ENCODE measurements around the gene LMO3.

The LMO3 gene

GRCh38 chr12:16600525-16600924 is 5.4 kb downstream of the LMO3 start:
- no peak for DNase-seq (ENCODE audit: low read depth)

DNA sequence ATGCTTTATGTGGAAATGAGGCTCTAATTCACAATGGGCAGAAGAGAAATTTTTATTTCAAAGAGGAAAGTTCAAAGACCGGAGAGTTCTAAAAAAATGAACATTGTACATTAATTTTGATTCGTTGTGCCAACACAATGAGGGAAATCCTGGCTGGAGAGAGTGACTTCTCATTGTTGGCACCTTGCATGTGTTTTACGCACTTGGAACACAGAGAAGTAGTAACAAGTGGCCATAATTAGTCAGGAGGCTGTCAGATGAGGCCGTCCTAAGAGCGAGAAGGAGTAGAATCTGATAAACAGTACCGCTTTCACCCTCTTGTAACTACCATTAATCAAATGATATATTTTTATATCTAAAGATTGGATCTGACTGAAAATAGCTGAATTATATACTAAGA is 6.9 kb downstream of the LMO3 start:
- no peak for DNase-seq (ENCODE audit: low read depth)

DNA sequence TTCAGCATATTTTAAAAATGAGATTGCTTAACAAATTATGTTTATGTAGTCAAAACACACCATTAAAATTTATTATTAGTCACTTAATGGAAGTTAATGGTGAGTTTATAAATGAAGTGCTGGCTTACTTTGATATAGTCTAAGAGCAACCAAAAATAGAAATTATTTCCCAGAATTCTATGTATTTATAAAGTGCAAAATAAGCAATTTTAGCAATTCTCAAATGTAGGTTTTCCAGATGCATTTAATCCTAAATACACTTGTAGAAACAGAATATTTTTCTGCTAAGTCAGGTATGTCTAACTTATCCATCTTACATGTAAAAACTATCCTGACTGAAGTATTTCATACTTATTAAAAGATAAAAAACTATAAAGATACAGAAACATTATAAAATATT is 11.2 kb downstream of the LMO3 start:
- DNase-seq (ENCODE audit: low read depth), result no peak

DNA sequence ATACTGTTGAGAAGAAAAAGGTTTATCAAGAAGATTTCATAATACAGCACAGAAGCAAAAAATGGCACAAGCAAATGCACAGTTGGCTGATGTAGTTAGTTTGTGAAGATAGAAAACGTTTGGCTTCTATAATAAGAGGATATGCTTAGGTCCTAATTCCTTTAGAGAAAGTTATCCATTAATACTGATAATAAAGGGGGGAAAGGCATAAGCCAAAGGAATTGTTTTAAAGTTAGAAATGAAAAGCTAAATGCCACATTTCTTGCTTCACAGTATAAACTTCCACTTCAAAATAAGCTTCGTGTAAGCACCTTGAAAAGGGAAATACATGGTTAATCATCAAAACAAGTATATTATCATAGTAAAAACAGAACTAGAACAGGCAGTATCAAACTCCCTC is 12.4 kb downstream of the LMO3 start:
- DNase-seq (ENCODE audit: low read depth), result no peak

DNA sequence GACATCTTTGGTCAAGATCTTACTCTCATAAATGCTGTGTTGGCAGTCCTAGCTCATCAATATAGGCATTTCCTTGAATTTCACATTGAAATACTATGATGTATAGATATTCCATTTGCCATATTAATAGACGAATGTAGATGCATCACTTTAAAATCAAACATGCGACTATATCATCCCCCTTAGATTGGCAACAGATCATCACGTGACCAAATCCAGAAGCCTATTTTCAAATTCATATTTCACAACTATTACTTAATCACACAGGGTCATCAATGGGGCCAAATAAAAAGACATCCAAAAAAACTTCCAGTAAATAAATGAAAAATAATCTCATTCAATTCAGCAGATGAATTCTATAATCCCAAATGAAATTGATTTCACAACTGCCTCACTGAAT is 15.3 kb downstream of the LMO3 start:
- DNase-seq (ENCODE audit: low read depth), result no peak

GRCh38 chr12:16588812-16589211 is 17.1 kb downstream of the LMO3 start:
- DNase-seq (ENCODE audit: low read depth), result no peak

DNA sequence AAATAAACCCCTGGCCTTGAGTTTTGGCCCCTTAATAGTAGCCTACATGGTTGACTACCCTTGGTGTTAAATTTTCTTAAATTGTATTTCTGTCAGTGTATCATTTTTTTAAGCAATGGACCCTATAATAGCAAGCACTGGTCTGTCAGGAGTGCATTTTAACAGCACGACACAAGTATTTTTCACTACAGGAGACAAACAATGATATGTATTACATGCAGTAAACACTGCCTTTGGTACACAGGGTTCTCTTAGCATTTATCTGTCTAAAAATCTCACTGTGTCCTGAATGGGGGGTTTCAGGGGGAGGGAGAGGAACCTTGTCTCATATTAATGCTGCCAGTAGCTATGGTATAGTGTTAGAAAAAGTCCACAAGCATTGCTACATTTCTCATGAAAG is 18.4 kb downstream of the LMO3 start:
- no peak for DNase-seq (ENCODE audit: low read depth)

DNA sequence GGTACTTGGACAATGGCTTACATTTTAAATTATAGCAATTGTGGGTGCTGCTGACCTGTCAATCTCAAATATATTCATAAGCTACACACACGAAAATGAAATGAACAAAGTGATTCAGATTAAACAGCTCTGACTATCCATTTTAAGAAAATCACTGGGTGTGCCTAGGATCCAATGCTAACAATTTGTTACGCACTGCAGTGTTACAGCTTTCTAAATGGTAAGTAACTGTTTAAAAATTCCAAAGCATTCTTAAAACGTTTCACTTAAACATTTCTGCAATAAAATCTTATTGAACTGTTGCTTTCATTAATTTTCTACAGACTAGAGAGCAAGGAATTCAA is 18.9 kb downstream of the LMO3 start:
- no peak for DNase-seq (ENCODE audit: low read depth)

DNA sequence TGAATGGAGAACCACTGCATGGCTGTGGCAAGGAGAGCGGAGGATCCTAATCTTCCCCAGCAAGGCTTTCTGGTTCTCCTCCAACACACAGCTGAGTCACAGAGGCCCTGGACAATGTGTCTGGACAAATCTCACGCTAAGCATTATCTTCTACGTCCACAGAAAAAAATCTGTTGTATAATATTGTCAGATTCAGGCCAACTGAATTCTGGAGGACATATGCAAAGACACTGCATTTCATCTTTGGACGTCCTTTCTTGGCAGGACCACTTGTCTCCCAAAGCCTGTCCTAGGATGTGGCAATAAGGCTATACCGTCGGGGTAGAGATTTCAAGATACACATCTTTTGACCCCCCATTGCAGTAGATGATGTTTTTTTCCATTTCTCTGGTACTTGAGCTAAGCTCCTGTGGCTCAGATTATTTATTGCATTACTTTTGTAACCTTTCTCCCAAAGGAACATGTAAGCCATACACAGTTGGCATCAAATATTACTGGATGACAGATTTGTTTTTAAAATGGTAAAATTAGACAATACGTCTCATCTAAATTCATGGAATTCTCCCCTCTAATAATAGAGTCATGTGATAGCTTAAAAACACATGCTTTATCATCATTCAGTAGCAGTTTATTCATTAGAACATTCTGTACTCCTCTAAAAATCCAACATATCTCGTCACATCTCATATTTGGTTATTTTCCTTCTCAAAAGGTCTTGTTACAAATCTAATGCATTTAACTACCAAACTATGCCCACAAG is 19.4 kb downstream of the LMO3 start:
- no peak for DNase-seq (ENCODE audit: low read depth)

DNA sequence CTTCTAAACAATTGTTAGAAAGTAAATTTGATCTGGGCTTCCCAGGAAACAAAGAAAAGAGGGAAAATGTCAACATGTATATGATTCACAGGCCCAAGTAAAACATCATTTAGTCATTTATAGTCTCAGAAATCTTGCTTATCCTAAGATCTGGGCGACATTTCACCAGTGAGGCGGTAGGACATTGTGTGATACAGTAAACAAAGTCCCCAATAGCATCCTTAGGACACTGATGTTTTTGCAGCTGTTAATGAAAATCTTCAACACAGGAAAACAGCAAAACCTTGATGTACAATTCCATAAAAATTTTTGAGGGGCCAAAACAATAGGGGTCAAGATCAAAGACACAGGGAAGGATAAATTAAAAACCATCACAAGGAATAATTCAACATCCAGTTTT is 20.2 kb downstream of the LMO3 start:
- no peak for DNase-seq (ENCODE audit: low read depth)

- DNase-seq (ENCODE audit: low read depth), result no peak
Measured at GRCh38 chr12:16583969-16584745, 21.8 kb downstream of the LMO3 start.

DNA sequence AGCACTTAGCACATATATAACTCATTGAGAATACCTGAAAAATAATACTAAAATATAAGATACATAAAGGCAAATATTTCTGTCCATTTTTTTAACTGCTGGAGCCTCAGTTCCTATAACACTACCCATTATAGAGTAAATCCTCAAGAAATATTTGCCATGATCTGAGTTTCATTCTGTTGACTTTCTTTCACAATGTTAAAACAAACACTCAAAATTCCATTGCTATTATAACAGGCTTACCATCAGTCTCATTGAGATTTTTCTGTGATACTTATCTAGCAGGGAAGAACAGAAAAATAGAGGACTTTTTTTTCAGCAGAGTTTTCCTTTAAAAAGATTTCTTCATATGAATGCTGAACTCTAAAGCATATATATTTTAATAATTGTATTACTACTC is 24.5 kb downstream of the LMO3 start:
- DNase-seq (ENCODE audit: low read depth), result no peak

- DNase-seq (ENCODE audit: low read depth), result no peak
Measured at GRCh38 chr12:16579041-16579440, 26.9 kb downstream of the LMO3 start.

DNA sequence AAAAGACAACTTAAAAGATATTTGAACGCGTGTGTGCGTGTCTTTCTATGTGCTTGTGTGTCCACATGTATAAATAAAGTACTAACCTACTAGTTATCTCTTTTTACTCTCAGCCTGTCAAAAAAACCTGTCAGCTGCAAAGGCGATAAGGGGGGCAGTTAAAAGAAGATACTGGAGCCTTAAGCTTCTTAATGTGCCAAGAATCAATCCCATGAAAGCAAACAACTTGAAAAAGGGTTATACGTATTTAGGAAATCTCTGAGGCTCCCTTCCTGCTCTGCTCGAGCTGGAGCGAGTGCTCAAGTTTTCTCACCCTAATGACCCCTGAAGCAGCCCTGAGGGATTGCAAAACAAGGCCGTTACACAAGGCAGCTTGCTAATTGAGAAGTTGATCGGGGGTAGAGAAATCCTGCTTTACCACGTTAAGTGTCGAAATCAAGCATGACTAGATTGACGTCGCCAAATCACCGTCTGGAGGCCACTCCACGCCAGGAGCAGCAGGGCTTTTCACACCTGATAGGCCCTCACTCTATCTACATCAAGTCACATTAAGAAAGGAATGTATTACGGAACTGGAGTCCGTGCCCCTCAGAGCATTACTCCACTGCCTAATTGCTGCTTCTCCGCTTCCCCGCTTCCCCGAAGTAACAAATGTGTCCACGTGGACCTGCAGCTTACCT is 32.4 kb downstream of the LMO3 start:
- no peak for DNase-seq (ENCODE audit: low read depth)

DNA sequence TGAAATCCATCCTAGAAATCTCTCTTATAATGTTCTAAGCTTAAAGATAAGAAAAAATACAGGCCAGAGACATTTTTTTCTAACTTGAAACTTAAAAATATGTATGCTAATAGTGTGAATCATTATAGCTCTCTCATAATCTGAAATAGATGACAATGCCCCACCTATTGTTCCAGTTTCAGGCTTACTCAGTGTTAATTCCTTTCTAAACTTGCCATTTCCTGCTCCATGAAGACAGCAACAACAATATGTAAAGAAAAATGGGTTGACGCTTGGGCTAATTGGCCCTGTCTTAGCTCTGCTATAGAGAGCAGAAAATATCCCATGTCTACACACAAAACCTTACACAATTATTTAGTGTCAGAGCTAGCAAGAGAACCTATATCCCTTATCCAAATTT is 37.1 kb downstream of the LMO3 start:
- no peak for DNase-seq (ENCODE audit: low read depth)

DNA sequence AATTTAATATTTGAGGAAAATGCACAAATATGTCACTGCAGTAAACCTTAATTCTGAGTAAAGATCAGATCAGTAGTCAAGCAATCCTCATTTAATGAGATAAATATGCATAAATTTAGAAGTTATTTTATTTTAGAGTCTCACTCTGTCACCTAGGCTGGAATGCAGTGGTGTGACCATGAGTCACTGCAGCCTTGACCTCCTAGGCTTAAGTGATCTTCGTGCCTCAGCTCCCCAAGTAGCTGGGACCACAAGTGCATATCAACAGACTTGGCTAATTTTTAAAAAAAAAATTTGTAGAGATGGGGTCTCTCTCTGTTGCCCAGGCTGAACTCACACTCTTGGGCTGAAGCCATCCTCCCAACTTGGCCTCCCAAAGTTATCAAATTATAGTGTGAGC is 41.3 kb downstream of the LMO3 start:
- DNase-seq (ENCODE audit: low read depth), result no peak

- DNase-seq (ENCODE audit: low read depth), result no peak
Measured at GRCh38 chr12:16563504-16563903, 42.5 kb downstream of the LMO3 start.

- DNase-seq (ENCODE audit: low read depth), result no peak
Measured at GRCh38 chr12:16562921-16563320, 43.0 kb downstream of the LMO3 start.

DNA sequence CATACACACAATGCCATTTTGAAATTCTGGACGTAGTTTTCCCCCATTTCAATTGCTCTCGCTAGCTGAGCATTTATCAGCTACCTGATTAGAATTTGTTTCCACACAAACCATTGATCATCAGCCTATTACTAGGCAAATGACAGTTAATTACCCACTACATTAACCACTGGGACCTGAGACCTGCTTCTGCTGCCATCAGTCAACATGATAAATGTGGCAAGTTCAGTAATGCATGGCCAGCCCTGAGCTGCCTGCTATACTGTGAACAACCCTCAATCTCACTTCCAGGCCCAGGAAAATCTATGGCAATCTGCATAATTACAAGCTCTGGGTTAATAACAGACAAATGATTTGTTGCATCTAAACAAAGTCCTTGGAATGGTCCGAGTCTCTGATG is 43.5 kb downstream of the LMO3 start:
- DNase-seq (ENCODE audit: low read depth), result no peak

DNA sequence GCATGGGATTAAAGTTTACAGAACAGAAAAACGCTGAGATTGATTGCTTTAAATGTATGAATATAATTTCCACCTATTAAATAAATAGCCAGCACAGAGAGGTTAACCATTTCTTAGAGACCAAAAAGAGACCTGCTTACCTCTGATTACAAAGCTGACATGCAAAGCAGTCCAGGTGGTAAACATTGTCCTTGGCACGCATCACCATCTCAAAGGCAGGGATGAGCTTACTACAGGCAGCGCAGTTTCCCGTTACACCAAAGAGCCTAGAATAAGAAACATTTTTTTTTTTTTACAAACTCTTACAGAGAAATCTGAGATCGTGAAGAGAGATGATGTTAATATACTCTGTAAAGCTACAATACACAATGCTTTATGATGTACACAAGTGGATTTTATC is 45.7 kb downstream of the LMO3 start:
- no peak for DNase-seq (ENCODE audit: low read depth)

GRCh38 chr12:16555630-16556029 is 50.3 kb downstream of the LMO3 start:
- no peak for DNase-seq (ENCODE audit: low read depth)

DNA sequence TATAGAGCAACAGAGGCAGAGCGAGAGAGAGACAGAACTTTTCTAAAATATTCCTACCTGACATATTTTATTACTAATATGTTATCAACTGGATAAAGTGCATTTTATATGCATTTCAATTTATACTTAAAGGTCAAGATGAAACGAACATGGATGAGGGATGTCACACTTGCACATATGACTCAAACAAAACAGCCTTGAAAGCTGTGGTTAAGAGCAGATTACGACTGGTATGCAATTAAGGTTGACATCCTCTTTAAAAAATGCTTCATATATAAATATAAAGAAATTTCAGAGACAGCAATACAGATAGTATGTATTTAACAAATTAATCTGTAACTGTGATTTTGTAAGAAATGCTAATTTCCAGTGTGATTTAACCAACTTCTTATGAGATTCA is 52.5 kb downstream of the LMO3 start:
- no peak for DNase-seq (ENCODE audit: low read depth)

DNA sequence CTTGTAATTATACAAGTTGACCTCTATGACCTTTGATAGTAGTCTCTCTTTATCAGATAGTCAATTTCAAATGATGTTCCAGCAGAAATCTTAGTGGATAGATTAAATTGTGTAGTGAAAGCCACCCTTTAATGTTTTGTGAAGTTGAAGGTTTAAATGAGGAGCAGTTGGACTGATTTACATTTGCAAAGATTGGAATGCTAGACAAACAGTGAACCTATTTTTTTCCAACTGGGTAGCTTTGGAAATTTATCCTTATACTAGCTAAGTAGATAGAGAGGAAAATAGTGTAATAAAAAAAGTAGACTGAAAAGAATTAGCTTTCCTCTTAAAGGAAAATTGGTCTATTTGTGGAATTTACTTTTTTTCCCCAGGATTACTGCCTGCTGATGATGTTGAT is 53.7 kb downstream of the LMO3 start:
- DNase-seq (ENCODE audit: low read depth), result no peak
